ENCODE results near the gene GUCY2F. TPM values are rescaled to one million over a fixed set of nuclear protein-coding genes. Genes with fewer than 3 reads are reported as not detected.

Gene GUCY2F
- total RNA-seq, 1 experiment from 2014 or later, result not detected

- TF ChIP-seq CBX3 (IDR thresholded peaks at IDR 0.05; ENCODE audit: low read depth), result no peak
- no peak for TF ChIP-seq SP1 (IDR thresholded peaks at IDR 0.05; ENCODE audit: low read depth)
Measured at GRCh38 chrX:109508915-109509314, 27.0 kb upstream of the GUCY2F start (continued).

DNA sequence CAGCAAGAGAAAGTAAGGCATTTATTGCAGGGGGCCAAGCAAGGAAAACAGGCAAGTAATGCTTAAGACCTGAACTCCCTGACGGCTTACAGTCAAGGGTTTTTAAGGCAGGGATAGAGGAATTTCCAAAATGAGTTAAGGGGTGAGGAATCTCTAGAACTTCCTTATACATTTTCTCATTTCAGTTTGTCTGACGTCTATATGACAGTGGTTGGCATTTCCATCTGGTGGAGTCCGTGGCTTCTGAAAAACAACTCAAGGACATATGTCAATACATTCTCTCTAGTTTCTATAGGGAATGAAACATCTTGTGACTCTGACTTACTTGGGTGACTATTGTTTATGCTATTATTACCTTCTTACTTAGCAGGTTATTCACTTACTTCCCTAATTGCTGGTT is 19.3 kb upstream of the GUCY2F start:
- ChIA-PET CTCF (no interaction called here), RAD21 (ENCODE audit: low non-redundant PET in 1 of 2, low total read pairs in 2 of 2, uncharacterized antibody in 2 of 2, unreplicated experiment in 2 of 2) (no interaction called here), POLR2A (no interaction called here)
- Histone ChIP-seq H3K4me3 (replicated peaks in 1 of 2; ENCODE audit: low read depth in 1 of 2, low read length in 2 of 2) (no peak overlapping the region), H3K27ac (ENCODE audit: low read depth, low read length) (no peak overlapping the region), H3K4me2 (ENCODE audit: low read length) (no peak overlapping the region), H3K79me2 (ENCODE audit: insufficient read depth, low read length) (no peaks in the 10 kb centered on the region), H3K36me3 (ENCODE audit: control insufficient read depth in 1 of 2, insufficient read depth in 2 of 2, low read length in 2 of 2) (no peaks in the 10 kb centered on the region), H2AFZ (ENCODE audit: low read depth, low read length, poor library complexity, severe bottlenecking) (no peak overlapping the region), H4K20me1 (ENCODE audit: insufficient read depth) (no peaks in the 10 kb centered on the region), H3K9me2 (ENCODE audit: insufficient read depth) (no peaks in the 10 kb centered on the region), H3K4me1 (ENCODE audit: control insufficient read depth in 1 of 2, insufficient read depth in 2 of 2, low read length in 2 of 2) (no peaks in the 10 kb centered on the region), H3K9ac (ENCODE audit: low read length) (no peak overlapping the region), H3K27me3 (ENCODE audit: insufficient read depth, low read length) (no peaks in the 10 kb centered on the region), H3K9me3 (ENCODE audit: control insufficient read depth in 1 of 2, insufficient read depth in 1 of 2, low read depth in 1 of 2, low read length in 2 of 2) (no peaks in the 10 kb centered on the region)
- BruUV-seq (replicated peaks), result no TSS peak
- TF ChIP-seq ZNF274 (IDR thresholded peaks at IDR 0.05; ENCODE audit: low read depth, low read length), result no peak
- intact Hi-C loops (cut with micrococcal nuclease), result no loop called here
- DNase-seq (ENCODE audit: low read depth, low spot score) (no peak), ATAC-seq (no peak)

DNA sequence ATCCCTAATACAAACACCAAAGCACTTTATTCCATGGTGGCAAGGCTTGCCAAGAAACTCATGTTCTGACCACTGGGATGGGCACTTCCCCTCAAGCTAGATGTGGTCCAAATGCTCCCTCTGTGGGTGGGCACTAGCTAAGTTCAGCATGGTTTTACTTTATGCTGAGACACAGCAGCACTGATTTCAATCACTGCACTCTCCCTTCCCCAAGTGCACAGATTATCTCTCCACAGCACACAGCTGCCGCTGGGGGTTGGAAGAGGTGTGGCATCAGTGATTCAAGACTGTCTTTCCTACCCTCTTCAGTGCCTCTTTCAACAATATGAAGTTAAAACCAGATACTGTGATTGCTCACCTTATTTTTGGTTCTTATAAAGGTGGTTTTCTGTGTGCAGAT is 16.5 kb upstream of the GUCY2F start:
- no peaks in the 10 kb centered on the region for H3K4me1 ChIP-seq (ENCODE audit: control insufficient read depth in 1 of 2, insufficient read depth in 2 of 2, low read length in 2 of 2)
- intact Hi-C loops (cut with micrococcal nuclease), result no loop called here
- BruUV-seq (replicated peaks), result no TSS peak
- CTCF ChIA-PET, result no interaction called here
- H4K20me1 ChIP-seq (ENCODE audit: insufficient read depth), result no peaks in the 10 kb centered on the region
- RAD21 ChIA-PET (ENCODE audit: low non-redundant PET in 1 of 2, low total read pairs in 2 of 2, uncharacterized antibody in 2 of 2, unreplicated experiment in 2 of 2), result no interaction called here
- H3K27me3 ChIP-seq (ENCODE audit: insufficient read depth, low read length), result no peaks in the 10 kb centered on the region
- no peaks in the 10 kb centered on the region for H3K9me3 ChIP-seq (ENCODE audit: control insufficient read depth in 1 of 2, insufficient read depth in 1 of 2, low read depth in 1 of 2, low read length in 2 of 2)
- no peak overlapping the region for H3K4me3 ChIP-seq (replicated peaks in 1 of 2; ENCODE audit: low read depth in 1 of 2, low read length in 2 of 2)
- H3K36me3 ChIP-seq (ENCODE audit: control insufficient read depth in 1 of 2, insufficient read depth in 2 of 2, low read length in 2 of 2), result no peaks in the 10 kb centered on the region
- POLR2A ChIA-PET, result no interaction called here
- no peaks in the 10 kb centered on the region for H3K79me2 ChIP-seq (ENCODE audit: insufficient read depth, low read length)
- H3K27ac ChIP-seq (ENCODE audit: low read depth, low read length), result no peak overlapping the region
- no peaks in the 10 kb centered on the region for H3K9me2 ChIP-seq (ENCODE audit: insufficient read depth)
- H3K9ac ChIP-seq (ENCODE audit: low read length), result no peak overlapping the region
- ATAC-seq (no peak), DNase-seq (ENCODE audit: low read depth, low spot score) (no peak)
- H2AFZ ChIP-seq (ENCODE audit: low read depth, low read length, poor library complexity, severe bottlenecking), result no peak overlapping the region
- no peak overlapping the region for H3K4me2 ChIP-seq (ENCODE audit: low read length)
- TF ChIP-seq TCF7L2 (IDR thresholded peaks at IDR 0.05; ENCODE audit: borderline replicate concordance, extremely low read depth, insufficient read depth, insufficient read length) (no peak), EGR1 (IDR thresholded peaks at IDR 0.05; ENCODE audit: low read depth) (no peak), POLR2AphosphoS5 (IDR thresholded peaks at IDR 0.05; ENCODE audit: low read depth, low read length) (no peak), YY1 (IDR thresholded peaks at IDR 0.05; ENCODE audit: extremely low read depth, insufficient replicate concordance, low read depth, low read length) (no peak), REST (IDR thresholded peaks at IDR 0.05; ENCODE audit: low read depth) (no peak), EZH2 (IDR thresholded peaks at IDR 0.05) (no peak), ZNF274 (IDR thresholded peaks at IDR 0.05; ENCODE audit: low read depth, low read length) (no peak), JUND (IDR thresholded peaks at IDR 0.05) (no peak), ELF1 (IDR thresholded peaks at IDR 0.05; ENCODE audit: borderline replicate concordance, low read depth) (no peak), POLR2A (IDR thresholded peaks at IDR 0.05; ENCODE audit: borderline replicate concordance, extremely low read depth, insufficient read depth, insufficient read length) (no peak), CEBPB (IDR thresholded peaks at IDR 0.05; ENCODE audit: low read depth) (no peak)
- TF ChIP-seq, protein P1, sequence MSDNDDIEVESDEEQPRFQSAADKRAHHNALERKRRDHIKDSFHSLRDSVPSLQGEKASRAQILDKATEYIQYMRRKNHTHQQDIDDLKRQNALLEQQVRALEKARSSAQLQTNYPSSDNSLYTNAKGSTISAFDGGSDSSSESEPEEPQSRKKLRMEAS (IDR thresholded peaks at IDR 0.05), result no peak
- TF ChIP-seq, protein P2, sequence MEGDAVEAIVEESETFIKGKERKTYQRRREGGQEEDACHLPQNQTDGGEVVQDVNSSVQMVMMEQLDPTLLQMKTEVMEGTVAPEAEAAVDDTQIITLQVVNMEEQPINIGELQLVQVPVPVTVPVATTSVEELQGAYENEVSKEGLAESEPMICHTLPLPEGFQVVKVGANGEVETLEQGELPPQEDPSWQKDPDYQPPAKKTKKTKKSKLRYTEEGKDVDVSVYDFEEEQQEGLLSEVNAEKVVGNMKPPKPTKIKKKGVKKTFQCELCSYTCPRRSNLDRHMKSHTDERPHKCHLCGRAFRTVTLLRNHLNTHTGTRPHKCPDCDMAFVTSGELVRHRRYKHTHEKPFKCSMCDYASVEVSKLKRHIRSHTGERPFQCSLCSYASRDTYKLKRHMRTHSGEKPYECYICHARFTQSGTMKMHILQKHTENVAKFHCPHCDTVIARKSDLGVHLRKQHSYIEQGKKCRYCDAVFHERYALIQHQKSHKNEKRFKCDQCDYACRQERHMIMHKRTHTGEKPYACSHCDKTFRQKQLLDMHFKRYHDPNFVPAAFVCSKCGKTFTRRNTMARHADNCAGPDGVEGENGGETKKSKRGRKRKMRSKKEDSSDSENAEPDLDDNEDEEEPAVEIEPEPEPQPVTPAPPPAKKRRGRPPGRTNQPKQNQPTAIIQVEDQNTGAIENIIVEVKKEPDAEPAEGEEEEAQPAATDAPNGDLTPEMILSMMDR (IDR thresholded peaks at IDR 0.05 in 2 of 3, conservative IDR thresholded peaks at IDR 0.05 in 1 of 3; ENCODE audit: borderline replicate concordance in 1 of 3, insufficient read depth in 1 of 3, low read depth in 2 of 3, low read length in 2 of 3), result no peak
